H1 (cell line): Measurements from ENCODE around the gene CD151. TPM values are rescaled to one million over a fixed set of nuclear protein-coding genes. Genes with fewer than 3 reads are reported as not detected.

Experiments used
- CTCF ChIA-PET: fragments of 300-600 bp; sonication (Branson Sonifier 250); formaldehyde crosslinking; loops from one replicate; lab custom pipeline; 2021; ENCODE audit not compliant: partially characterized antibody; lab: Charles Lee
- POLR2A ChIA-PET: fragments of 300-600 bp; sonication (Branson Sonifier 250); formaldehyde crosslinking; loops from one replicate; lab custom pipeline; 2021; ENCODE audit warnings: inconsistent platforms; ENCODE audit not compliant: partially characterized antibody; lab: Charles Lee
- DNase-seq, 2 experiments: peaks; one replicate each; pipeline versions ENCODE4 v3.0.0 to v3.0.0-alpha.2; 2010 to 2022; ENCODE audit warnings: low spot score in 2 of 2, low read depth in 1 of 2, mixed read lengths in 1 of 2
- FAIRE-seq: peaks from 2 replicates; lab custom pipeline; 2011; peaks lifted over from hg19 to GRCh38; lab: Jason Lieb, UNC
- H2AFZ ChIP-seq: 2 replicates; pipeline ENCODE4 v1.8.1; 2012; ENCODE audit warnings: low read length, inconsistent platforms
- H2AK5ac ChIP-seq: 2 replicates; pipeline ENCODE4 v1.6.1; 2013; ENCODE audit warnings: low read depth, low read length
- H2BK120ac ChIP-seq: replicated peaks from 2 replicates; pipeline ENCODE3; 2013; ENCODE audit warnings: low read depth, low read length, inconsistent platforms
- H2BK12ac ChIP-seq: 2 replicates; pipeline ENCODE4 v1.6.1; 2013; ENCODE audit warnings: low read depth, low read length
- H2BK15ac ChIP-seq: 2 replicates; pipeline ENCODE4 v1.6.1; 2013; ENCODE audit warnings: low read length
- H2BK20ac ChIP-seq: 2 replicates; pipeline ENCODE4 v1.6.1; 2013; ENCODE audit warnings: low read length
- H2BK5ac ChIP-seq: 2 replicates; pipeline ENCODE4 v1.6.1; 2013; ENCODE audit warnings: low read depth, low read length
- H3K14ac ChIP-seq: 2 replicates; pipeline ENCODE4 v1.6.1; 2013; ENCODE audit warnings: inconsistent platforms; ENCODE audit not compliant: insufficient read length
- H3K18ac ChIP-seq: 2 replicates; pipeline ENCODE4 v1.6.1; 2013; ENCODE audit warnings: low read length; ENCODE audit errors: extremely low read depth
- H3K23ac ChIP-seq: 2 replicates; pipeline ENCODE4 v1.6.1; 2013; ENCODE audit warnings: inconsistent platforms; ENCODE audit not compliant: insufficient read length
- H3K23me2 ChIP-seq: 2 replicates; pipeline ENCODE4 v1.6.1; 2013; ENCODE audit warnings: low read depth, low read length
- H3K27ac ChIP-seq: 2 replicates; pipeline ENCODE4 v1.6.1; 2011; ENCODE audit warnings: low read depth, low read length, inconsistent platforms
- H3K27me3 ChIP-seq, 4 experiments: replicated peaks in 1 of 4; 1 replicate in 1 of 4; 2 replicates in 3 of 4; pipeline versions ENCODE4 v1.6.1 to v1.8.1; 2011 to 2013; ENCODE audit warnings: low read length in 3 of 4, mild to moderate bottlenecking in 3 of 4, inconsistent platforms in 2 of 4, mixed read lengths in 2 of 4, moderate library complexity in 1 of 4; ENCODE audit not compliant: control insufficient read depth in 3 of 4, insufficient read depth in 3 of 4; ENCODE audit errors: extremely low read depth in 1 of 4
- H3K36me3 ChIP-seq, 4 experiments: 2 replicates each; pipeline versions ENCODE4 v1.6.1 to v1.8.1; 2011 to 2013; ENCODE audit warnings: mild to moderate bottlenecking in 4 of 4, low read length in 3 of 4, moderate library complexity in 2 of 4, control low read depth in 1 of 4, inconsistent platforms in 1 of 4; ENCODE audit not compliant: insufficient read depth in 4 of 4, control insufficient read depth in 2 of 4
- H3K4ac ChIP-seq: replicated peaks from 2 replicates; pipeline ENCODE3; 2013; ENCODE audit warnings: low read length, low read depth, mixed read lengths, inconsistent platforms; ENCODE audit not compliant: insufficient read length
- H3K4me1 ChIP-seq, 4 experiments: replicated peaks in 1 of 4; 1 replicate in 1 of 4; 2 replicates in 3 of 4; pipeline versions ENCODE4 v1.6.1 to v1.8.1; 2011 to 2013; ENCODE audit warnings: low read length in 3 of 4, inconsistent platforms in 2 of 4, mixed read lengths in 1 of 4; ENCODE audit not compliant: insufficient read depth in 4 of 4, control insufficient read depth in 3 of 4
- H3K4me2 ChIP-seq, 2 experiments: 2 replicates each; pipeline versions ENCODE4 v1.6.1 to v1.8.1; 2011 to 2013; ENCODE audit warnings: low read depth in 2 of 2, low read length in 2 of 2, control low read depth in 1 of 2, inconsistent platforms in 1 of 2, mild to moderate bottlenecking in 1 of 2; ENCODE audit not compliant: insufficient read depth in 1 of 2
- H3K4me3 ChIP-seq, 4 experiments: fragments of 200-600, 300-600 bp in 1 of 4; sonication (generic), shearing (Covaris generic), sonication (Bioruptor Twin) in 1 of 4; 2 replicates each; pipeline versions ENCODE4 v1.5.1 to v1.8.1; 2011 to 2016; ENCODE audit warnings: low read length in 4 of 4, low read depth in 3 of 4, control low read depth in 2 of 4, inconsistent platforms in 2 of 4, mild to moderate bottlenecking in 2 of 4, mixed read lengths in 1 of 4, moderate library complexity in 1 of 4; ENCODE audit not compliant: insufficient read depth in 2 of 4; ENCODE audit errors: extremely low read depth in 1 of 4
- H3K56ac ChIP-seq: replicated peaks from 2 replicates; pipeline ENCODE3; 2013; ENCODE audit warnings: low read depth, mild to moderate bottlenecking, mixed read lengths, low read length, inconsistent platforms; ENCODE audit not compliant: insufficient read length
- H3K79me1 ChIP-seq: 2 replicates; pipeline ENCODE4 v1.6.1; 2013; ENCODE audit warnings: low read depth, low read length, control low read depth
- H3K79me2 ChIP-seq, 2 experiments: 2 replicates each; pipeline versions ENCODE4 v1.6.1 to v1.8.1; 2012 to 2013; ENCODE audit warnings: low read length in 2 of 2, mild to moderate bottlenecking in 2 of 2, inconsistent platforms in 1 of 2; ENCODE audit not compliant: insufficient read depth in 2 of 2, control insufficient read depth in 1 of 2
- H3K9ac ChIP-seq, 4 experiments: replicated peaks in 1 of 4; 1 replicate in 1 of 4; 2 replicates in 3 of 4; pipeline versions ENCODE4 v1.6.1 to v1.8.1; 2011 to 2013; ENCODE audit warnings: low read depth in 3 of 4, low read length in 3 of 4, control low read depth in 2 of 4, mild to moderate bottlenecking in 2 of 4, moderate library complexity in 2 of 4, inconsistent platforms in 1 of 4; ENCODE audit errors: extremely low read depth in 1 of 4
- H3K9me3 ChIP-seq, 2 experiments: 2 replicates each; pipeline versions ENCODE4 v1.6.1 to v1.8.1; 2012 to 2013; ENCODE audit warnings: mild to moderate bottlenecking in 2 of 2, moderate library complexity in 2 of 2, control low read depth in 1 of 2, inconsistent platforms in 1 of 2, low read depth in 1 of 2, low read length in 1 of 2, mixed read lengths in 1 of 2; ENCODE audit not compliant: insufficient read depth in 2 of 2
- H4K20me1 ChIP-seq, 2 experiments: replicated peaks in 1 of 2; 2 replicates each; pipeline versions ENCODE3 to v1.8.1; 2011 to 2013; ENCODE audit warnings: inconsistent platforms in 2 of 2, low read length in 2 of 2, mild to moderate bottlenecking in 1 of 2; ENCODE audit not compliant: insufficient read depth in 2 of 2, control insufficient read depth in 1 of 2
- H4K5ac ChIP-seq: 2 replicates; pipeline ENCODE4 v1.6.1; 2013; ENCODE audit warnings: low read length, low read depth, mixed read lengths, inconsistent platforms; ENCODE audit not compliant: insufficient read length
- H4K8ac ChIP-seq: 2 replicates; pipeline ENCODE4 v1.8.0; 2013; ENCODE audit warnings: mild to moderate bottlenecking, moderate library complexity, low read length, inconsistent platforms; ENCODE audit not compliant: insufficient read depth; ENCODE audit errors: extremely low read depth
- H4K91ac ChIP-seq: replicated peaks from 2 replicates; pipeline ENCODE3; 2013; ENCODE audit warnings: low read length, mixed read lengths, inconsistent platforms; ENCODE audit not compliant: insufficient read length
- EGR1 ChIP-seq: IDR thresholded peaks from 2 replicates; pipeline ENCODE4 v1.6.1; 2011; ENCODE audit warnings: low read depth, low read length, borderline replicate concordance
- NANOG ChIP-seq: IDR thresholded peaks from 2 replicates; pipeline ENCODE4 v1.6.1; 2011; ENCODE audit warnings: low read length, low read depth, mild to moderate bottlenecking, inconsistent platforms; ENCODE audit not compliant: insufficient read depth, poor library complexity, severe bottlenecking
- RAD21 ChIP-seq, 2 experiments: IDR thresholded peaks in 1 of 2; conservative IDR thresholded peaks in 1 of 2; 2 replicates each; pipeline ENCODE4 v1.6.1; 2011; ENCODE audit warnings: low read depth in 2 of 2, low read length in 2 of 2, improper control_type of control experiment in 1 of 2, inconsistent platforms in 1 of 2, mild to moderate bottlenecking in 1 of 2, moderate library complexity in 1 of 2
- TAF1 ChIP-seq: IDR thresholded peaks from 2 replicates; pipeline ENCODE4 v1.6.1; 2011; ENCODE audit warnings: mild to moderate bottlenecking, low read depth, low read length
- WGBS, 2 experiments: shearing (Covaris generic) in 1 of 2; methylation state at CpG; one replicate each; pipeline versions ENCODE4 v1.1.6 to v1.1.7; 2013 to 2015; ENCODE audit warnings: low lambda C conversion rate in 2 of 2, mixed read lengths in 2 of 2, inconsistent platforms in 1 of 2, low coverage in 1 of 2, missing lambda C conversion rate in 1 of 2; ENCODE audit not compliant: insufficient replicate concordance in 2 of 2, insufficient coverage in 1 of 2, insufficient read length in 1 of 2; ENCODE audit errors: extremely low coverage in 1 of 2, missing lambda C conversion rate in 1 of 2; 5-methylcytosine and 5-hydroxymethylcytosine counted together
- polyA plus RNA-seq, 7 experiments: library from polyadenylated mRNA; depleted of rRNA in 3 of 7; stranded (reverse) in 5 of 7; unstranded in 2 of 7; fragments of >200 nt in 5 of 7; fragments of 200-250 nt in 2 of 7; gene quantifications; 1 replicate in 5 of 7; 2 replicates in 1 of 7; 4 replicates in 1 of 7; pipeline versions ENCODE4 v1.2.1 to v1.2.3, GENCODE V29; 2011 to 2013; ENCODE audit warnings: missing spikeins in 2 of 7, mixed read lengths in 2 of 7
- total RNA-seq: library from RNA; stranded (reverse); fragmentation: NEBNext Ultra II Directional; extraction: Animal tissue kit (Norgen Biotek cat#: 25700); gene quantifications from 2 replicates; pipeline ENCODE4 v1.2.1, GENCODE V29; 2021
- TF ChIP-seq, protein P1 (sequence below), 3 experiments: IDR thresholded peaks; 1 replicate in 2 of 3; 2 replicates in 1 of 3; pipeline versions ENCODE4 v1.5.1 to v1.6.1; 2011; ENCODE audit warnings: low read length in 3 of 3, mild to moderate bottlenecking in 3 of 3, inconsistent platforms in 2 of 3, low read depth in 1 of 3, moderate library complexity in 1 of 3; ENCODE audit not compliant: insufficient read depth in 1 of 3; ENCODE audit errors: control extremely low read depth in 1 of 3

The CD151 gene
- total and polyA plus RNA-seq, 2 of the 8 experiments (the other 6 are each of a cell fraction or from before 2014, with no cell fraction given): 101 to 212 TPM

DNA sequence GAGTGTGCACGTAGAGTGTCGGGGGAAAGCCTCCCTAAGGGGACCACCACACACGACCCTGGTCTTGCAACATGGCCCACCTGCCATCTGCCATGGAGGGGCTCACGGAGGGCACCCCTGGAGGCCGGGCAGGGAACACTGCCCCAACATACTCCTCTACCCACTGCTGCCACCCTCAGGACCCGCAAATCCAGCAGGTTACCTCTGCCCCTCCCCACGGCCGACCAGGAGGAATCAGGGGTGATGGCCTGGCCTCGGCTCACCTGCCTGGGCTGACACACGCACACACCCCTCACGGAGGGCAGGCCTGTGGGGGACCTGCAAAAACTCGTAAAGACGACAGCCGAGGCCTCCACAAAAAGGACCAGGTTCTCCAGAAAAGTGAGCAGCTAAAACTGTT is 47.7 kb downstream of the CD151 start:
- Histone ChIP-seq H4K20me1 (peaks cover 7 to 18% of the 10 kb centered on the region in 2 experiments), H2BK20ac (no peak overlapping the region), H3K4me3 (no peak overlapping the region), H3K27me3 (no peaks in the 10 kb centered on the region), H2AFZ (no peak overlapping the region), H3K14ac (no peak overlapping the region), H3K9ac (no peak overlapping the region), H4K91ac (no peak overlapping the region), H3K27ac (no peak overlapping the region), H3K4ac (no peak overlapping the region), H3K36me3 (peaks cover 0 to 12% (median under 1%) of the 10 kb centered on the region in 4 experiments; a peak in 4 of 8 replicates), H3K9me3 (no peaks in the 10 kb centered on the region), H3K23me2 (no peaks in the 10 kb centered on the region), H3K23ac (no peak overlapping the region), H4K5ac (no peak overlapping the region), H3K79me1 (no peaks in the 10 kb centered on the region), H3K79me2 (no peaks in the 10 kb centered on the region), H3K4me2 (no peak overlapping the region), H4K8ac (no peak overlapping the region), H3K56ac (no peak overlapping the region), H2BK120ac (no peak overlapping the region), H2BK12ac (no peak overlapping the region), H2AK5ac (no peak overlapping the region), H2BK15ac (no peak overlapping the region), H2BK5ac (no peak overlapping the region), H3K4me1 (no peaks in the 10 kb centered on the region; a peak in 2 of 7 replicates), H3K18ac (no peak overlapping the region)
- TF ChIP-seq EGR1: no peak
- TF ChIP-seq, protein P1, sequence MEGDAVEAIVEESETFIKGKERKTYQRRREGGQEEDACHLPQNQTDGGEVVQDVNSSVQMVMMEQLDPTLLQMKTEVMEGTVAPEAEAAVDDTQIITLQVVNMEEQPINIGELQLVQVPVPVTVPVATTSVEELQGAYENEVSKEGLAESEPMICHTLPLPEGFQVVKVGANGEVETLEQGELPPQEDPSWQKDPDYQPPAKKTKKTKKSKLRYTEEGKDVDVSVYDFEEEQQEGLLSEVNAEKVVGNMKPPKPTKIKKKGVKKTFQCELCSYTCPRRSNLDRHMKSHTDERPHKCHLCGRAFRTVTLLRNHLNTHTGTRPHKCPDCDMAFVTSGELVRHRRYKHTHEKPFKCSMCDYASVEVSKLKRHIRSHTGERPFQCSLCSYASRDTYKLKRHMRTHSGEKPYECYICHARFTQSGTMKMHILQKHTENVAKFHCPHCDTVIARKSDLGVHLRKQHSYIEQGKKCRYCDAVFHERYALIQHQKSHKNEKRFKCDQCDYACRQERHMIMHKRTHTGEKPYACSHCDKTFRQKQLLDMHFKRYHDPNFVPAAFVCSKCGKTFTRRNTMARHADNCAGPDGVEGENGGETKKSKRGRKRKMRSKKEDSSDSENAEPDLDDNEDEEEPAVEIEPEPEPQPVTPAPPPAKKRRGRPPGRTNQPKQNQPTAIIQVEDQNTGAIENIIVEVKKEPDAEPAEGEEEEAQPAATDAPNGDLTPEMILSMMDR (IDR thresholded peaks at IDR 0.05; ENCODE audit: control extremely low read depth in 1 of 3, insufficient read depth in 1 of 3, low read depth in 1 of 3, low read length in 3 of 3): peak; percentile 40 to 91 (median 43)
- TF ChIP-seq TAF1: no peak
- peak in 1 of 2 experiments; percentile 19; a peak in 1 of 4 replicates for TF ChIP-seq RAD21 (IDR thresholded peaks at IDR 0.05 in 1 of 2, conservative IDR thresholded peaks at IDR 0.05 in 1 of 2; ENCODE audit: low read depth in 2 of 2, low read length in 2 of 2)
- no peak for TF ChIP-seq NANOG
- DNase-seq: no peak
- WGBS, 2 experiments: 92% methylated on average over 13 of the region's 14 CpGs; no CpG with 5 or more reads in 1 of the 2 experiments
- ChIA-PET POLR2A (no interaction called here), CTCF (interaction anchor here (1.1 to 2.1 kb wide), 5 partner anchors 10 to 25 kb away, joined by 3 to 6 read pairs (median 4); no protein-coding TSS in a partner anchor)
- no peak for FAIRE-seq
